IMR-90 (cell line): Measurements from ENCODE around the gene ATP1B2.
"Not testable (repeated sequence)": the region's sequence is repeated elsewhere in the genome, so short reads cannot be mapped to it uniquely, and the experiment has no call there.

Experiments
- BHLHE40 ChIP-seq: fragments of 150-350 bp; IDR thresholded peaks from 2 replicates; pipeline ENCODE4 v1.6.1; 2016; ENCODE audit warnings: mild to moderate bottlenecking, low read depth, low read length
- CEBPB ChIP-seq: IDR thresholded peaks from 2 replicates; pipeline ENCODE4 v1.6.1; 2012; ENCODE audit warnings: low read depth, low read length, improper control_type of control experiment
- CHD1 ChIP-seq: IDR thresholded peaks from 2 replicates; pipeline ENCODE4 v1.6.1; 2012; ENCODE audit warnings: low read depth, low read length, improper control_type of control experiment
- CTCF ChIP-seq: conservative IDR thresholded peaks from 2 replicates; pipeline ENCODE4 v1.5.1; 2012; ENCODE audit warnings: mild to moderate bottlenecking, low read depth, low read length, improper control_type of control experiment
- FOS ChIP-seq: fragments of 150-350 bp; IDR thresholded peaks from 2 replicates; pipeline ENCODE4 v1.6.1; 2016; ENCODE audit warnings: low read depth, low read length
- MAZ ChIP-seq: IDR thresholded peaks from 2 replicates; pipeline ENCODE4 v1.6.1; 2012; ENCODE audit warnings: low read depth, mild to moderate bottlenecking, low read length, improper control_type of control experiment, moderate library complexity, borderline replicate concordance
- MXI1 ChIP-seq: IDR thresholded peaks from 2 replicates; pipeline ENCODE4 v1.6.1; 2012; ENCODE audit warnings: low read depth, mild to moderate bottlenecking, low read length, moderate library complexity, borderline replicate concordance
- NFE2L2 ChIP-seq: fragments of 150-350 bp; IDR thresholded peaks from 2 replicates; pipeline ENCODE4 v1.6.1; 2016; ENCODE audit warnings: low read depth, mild to moderate bottlenecking, low read length
- POLR2A ChIP-seq: IDR thresholded peaks from 2 replicates; pipeline ENCODE4 v1.6.1; 2012; ENCODE audit warnings: mild to moderate bottlenecking, low read depth, low read length
- RAD21 ChIP-seq: IDR thresholded peaks from 2 replicates; pipeline ENCODE4 v1.6.1; 2012; ENCODE audit warnings: low read length, improper control_type of control experiment
- RCOR1 ChIP-seq: IDR thresholded peaks from 2 replicates; pipeline ENCODE4 v1.6.1; 2012; ENCODE audit warnings: mild to moderate bottlenecking, low read length, improper control_type of control experiment; ENCODE audit not compliant: insufficient replicate concordance
- RFX5 ChIP-seq: IDR thresholded peaks from 2 replicates; pipeline ENCODE4 v1.8.0; 2012; ENCODE audit warnings: low read depth, mild to moderate bottlenecking, low read length, moderate library complexity
- SMC3 ChIP-seq: fragments of 150-350 bp; IDR thresholded peaks from 2 replicates; pipeline ENCODE4 v1.6.1; 2016; ENCODE audit warnings: low read depth, mild to moderate bottlenecking, antibody characterized with exemption, low read length, moderate library complexity

GRCh38 chr17:7625749-7626148 is 25.0 kb upstream of the ATP1B2 start:
- TF ChIP-seq RAD21, POLR2A, CTCF, CEBPB, FOS, RCOR1, CHD1, RFX5, MXI1, NFE2L2, MAZ, BHLHE40, SMC3: not testable (repeated sequence)
